PC-9 (cell line): Measurements from ENCODE around the gene KTN1. TPM values are rescaled to one million over a fixed set of nuclear protein-coding genes. Genes with fewer than 3 reads are reported as not detected.

ENCODE experiments used
- BruUV-seq: library from RNA; stranded (reverse); fragments of 400-500 nt; replicated peaks from 2 replicates; lab custom pipeline; 2021; lab: Mats Ljungman, UMichigan
- CTCF ChIA-PET: fragments of 300-600 bp; sonication (Branson Sonifier 250); formaldehyde crosslinking; loops from one replicate; lab custom pipeline; 2022; ENCODE audit warnings: antibody characterized with exemption; lab: Charles Lee
- POLR2A ChIA-PET: fragments of 300-600 bp; sonication (Branson Sonifier 250); formaldehyde crosslinking; loops from one replicate; lab custom pipeline; 2022; ENCODE audit warnings: antibody characterized with exemption; ENCODE audit not compliant: unreplicated experiment; lab: Charles Lee
- DNase-seq, 2 experiments: peaks; one replicate each; pipeline versions ENCODE4 v3.0.0 to v3.0.0-alpha.2; 2015 to 2022; ENCODE audit warnings: mixed read lengths in 1 of 2
- H2AFZ ChIP-seq: fragments of 200-600 bp; sonication (generic); 2 replicates; pipeline ENCODE4 v1.8.1; 2017; ENCODE audit warnings: antibody characterized with exemption
- H3F3A ChIP-seq: fragments of 200-600 bp; sonication (generic); 2 replicates; pipeline ENCODE4 v1.8.1; 2017; ENCODE audit warnings: antibody characterized with exemption, mild to moderate bottlenecking, low read depth; ENCODE audit not compliant: insufficient read depth
- H3K27ac ChIP-seq: fragments of 200-600 bp; sonication (generic); 2 replicates; pipeline ENCODE4 v1.6.1; 2016; ENCODE audit warnings: mixed run types
- H3K27me3 ChIP-seq: fragments of 200-600 bp; sonication (generic); 2 replicates; pipeline ENCODE4 v1.6.1; 2016; ENCODE audit warnings: low read depth, mixed run types; ENCODE audit not compliant: insufficient read depth
- H3K36me3 ChIP-seq: fragments of 200-600 bp; sonication (generic); 2 replicates; pipeline ENCODE4 v1.6.1; 2016; ENCODE audit warnings: low read depth, mixed run types
- H3K4me1 ChIP-seq: fragments of 200-600 bp; sonication (generic); replicated peaks from 2 replicates; pipeline ENCODE4 v1.6.1; 2016; ENCODE audit warnings: mixed run types; ENCODE audit not compliant: insufficient read depth
- H3K4me2 ChIP-seq: fragments of 200-600 bp; sonication (generic); 2 replicates; pipeline ENCODE4 v1.6.1; 2017; ENCODE audit warnings: mixed run types
- H3K4me3 ChIP-seq: fragments of 200-600 bp; sonication (generic); 2 replicates; pipeline ENCODE4 v1.6.1; 2016; ENCODE audit warnings: mixed run types
- H3K79me2 ChIP-seq: fragments of 200-600 bp; sonication (generic); 2 replicates; pipeline ENCODE4 v1.6.1; 2017; ENCODE audit warnings: low read depth, mixed run types
- H3K9me2 ChIP-seq: fragments of 200-600 bp; sonication (generic); 2 replicates; pipeline ENCODE4 v1.8.1; 2017; ENCODE audit warnings: mild to moderate bottlenecking; ENCODE audit not compliant: insufficient read depth
- H3K9me3 ChIP-seq: fragments of 200-600 bp; sonication (generic); 2 replicates; pipeline ENCODE4 v1.8.1; 2016; ENCODE audit warnings: low read depth; ENCODE audit not compliant: insufficient read depth
- H4K20me1 ChIP-seq: fragments of 200-600 bp; sonication (generic); 2 replicates; pipeline ENCODE4 v1.8.1; 2017; ENCODE audit not compliant: insufficient read depth
- EZH2 ChIP-seq: fragments of 200-600 bp; sonication (generic); IDR thresholded peaks from 2 replicates; pipeline ENCODE4 v1.8.0; 2017; ENCODE audit warnings: antibody characterized with exemption, low read depth
- intact Hi-C: fragments of 100-400 bp; cut with micrococcal nuclease; formaldehyde crosslinking; loops from one replicate; pipeline ENCODE4 v1.10.0; 2022; ENCODE audit not compliant: unreplicated experiment
- total RNA-seq: library from RNA; stranded (reverse); gene quantifications from 2 replicates; pipeline ENCODE4 v1.2.3, GENCODE V29; 2021
- TF ChIP-seq, protein P1 (sequence below): fragments of 200-600 bp; sonication (generic); conservative IDR thresholded peaks from 2 replicates; pipeline ENCODE4 v1.6.1; 2017; ENCODE audit warnings: mixed run types, antibody characterized with exemption, mild to moderate bottlenecking, moderate library complexity

KTN1 gene
- total RNA-seq, 1 experiment from 2014 or later = 250 TPM

DNA sequence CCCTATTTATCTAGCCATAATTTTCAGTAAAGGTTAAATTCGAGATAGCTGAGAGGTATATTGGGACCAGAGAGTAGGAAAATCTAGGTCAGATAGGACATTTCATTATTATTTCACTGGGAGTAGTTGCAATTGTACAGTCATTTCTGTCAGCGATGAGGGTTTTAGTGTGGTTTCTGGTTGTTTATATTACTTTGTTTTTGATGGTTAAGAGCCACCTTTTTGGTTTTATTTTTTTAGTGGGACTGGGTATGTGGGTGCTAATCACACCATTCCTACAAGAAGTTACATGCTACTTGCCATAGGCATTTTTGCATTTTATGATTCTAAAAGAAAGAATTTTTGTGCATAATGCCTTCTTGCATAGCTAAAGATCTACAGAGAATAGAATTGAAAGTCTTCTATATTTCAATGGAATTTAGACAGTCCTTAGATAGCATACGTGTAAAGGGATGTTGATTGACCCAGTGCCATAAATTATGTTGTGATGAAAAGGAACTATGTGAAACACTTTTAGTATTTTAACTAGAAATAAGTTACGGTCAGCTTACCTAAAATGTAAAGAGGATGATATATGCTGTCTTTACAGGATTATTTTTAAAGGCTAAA, 85.2 kb downstream of the KTN1 start:
- no peak for DNase-seq
- TF ChIP-seq, protein P1, sequence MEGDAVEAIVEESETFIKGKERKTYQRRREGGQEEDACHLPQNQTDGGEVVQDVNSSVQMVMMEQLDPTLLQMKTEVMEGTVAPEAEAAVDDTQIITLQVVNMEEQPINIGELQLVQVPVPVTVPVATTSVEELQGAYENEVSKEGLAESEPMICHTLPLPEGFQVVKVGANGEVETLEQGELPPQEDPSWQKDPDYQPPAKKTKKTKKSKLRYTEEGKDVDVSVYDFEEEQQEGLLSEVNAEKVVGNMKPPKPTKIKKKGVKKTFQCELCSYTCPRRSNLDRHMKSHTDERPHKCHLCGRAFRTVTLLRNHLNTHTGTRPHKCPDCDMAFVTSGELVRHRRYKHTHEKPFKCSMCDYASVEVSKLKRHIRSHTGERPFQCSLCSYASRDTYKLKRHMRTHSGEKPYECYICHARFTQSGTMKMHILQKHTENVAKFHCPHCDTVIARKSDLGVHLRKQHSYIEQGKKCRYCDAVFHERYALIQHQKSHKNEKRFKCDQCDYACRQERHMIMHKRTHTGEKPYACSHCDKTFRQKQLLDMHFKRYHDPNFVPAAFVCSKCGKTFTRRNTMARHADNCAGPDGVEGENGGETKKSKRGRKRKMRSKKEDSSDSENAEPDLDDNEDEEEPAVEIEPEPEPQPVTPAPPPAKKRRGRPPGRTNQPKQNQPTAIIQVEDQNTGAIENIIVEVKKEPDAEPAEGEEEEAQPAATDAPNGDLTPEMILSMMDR = no peak
- TF ChIP-seq EZH2 = no peak
- Histone ChIP-seq H3K79me2 (no peaks in the 10 kb centered on the region), H3F3A (no peaks in the 10 kb centered on the region; the same call in none of the 2 replicates), H3K36me3 (peaks cover 32% of the 10 kb centered on the region; the same call in 1 of the 2 replicates), H3K4me1 (no peaks in the 10 kb centered on the region), H3K27me3 (no peaks in the 10 kb centered on the region), H3K9me3 (no peaks in the 10 kb centered on the region), H3K9me2 (no peaks in the 10 kb centered on the region), H2AFZ (no peak overlapping the region), H3K4me2 (no peak overlapping the region), H4K20me1 (no peaks in the 10 kb centered on the region), H3K4me3 (no peak overlapping the region), H3K27ac (no peak overlapping the region)
- ChIA-PET CTCF (interaction anchor here (0.9 kb wide), 1 partner anchor 527 kb away, joined by 3 read pairs; no protein-coding TSS in a partner anchor), POLR2A (no interaction called here)
- intact Hi-C loops = loop anchor here (10.0 kb wide), 1 partner anchor 220 kb away; the partner anchor contains the start of gene TBPL2
- no TSS peak for BruUV-seq

DNA sequence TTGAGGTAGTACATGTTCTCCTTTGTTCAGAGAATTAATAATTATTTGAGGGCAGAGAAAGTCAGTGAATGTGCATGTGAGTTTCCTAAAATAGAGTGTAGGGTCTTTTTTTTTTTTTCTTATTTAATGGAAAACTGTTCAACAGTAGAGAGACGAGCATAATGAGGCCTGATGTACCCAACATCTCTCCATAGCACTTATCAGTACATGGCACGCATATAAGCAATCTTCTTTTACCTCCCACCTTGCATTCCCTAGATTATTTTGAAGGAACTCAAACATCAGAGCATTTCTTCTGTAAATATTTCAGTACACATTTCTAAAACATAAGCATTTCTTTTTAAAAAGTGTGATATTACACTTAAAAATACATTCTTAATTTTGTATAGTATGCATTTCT, 87.8 kb downstream of the KTN1 start:
- POLR2A ChIA-PET = no interaction called here
- peaks cover 45% of the 10 kb centered on the region for H3K36me3 ChIP-seq

DNA sequence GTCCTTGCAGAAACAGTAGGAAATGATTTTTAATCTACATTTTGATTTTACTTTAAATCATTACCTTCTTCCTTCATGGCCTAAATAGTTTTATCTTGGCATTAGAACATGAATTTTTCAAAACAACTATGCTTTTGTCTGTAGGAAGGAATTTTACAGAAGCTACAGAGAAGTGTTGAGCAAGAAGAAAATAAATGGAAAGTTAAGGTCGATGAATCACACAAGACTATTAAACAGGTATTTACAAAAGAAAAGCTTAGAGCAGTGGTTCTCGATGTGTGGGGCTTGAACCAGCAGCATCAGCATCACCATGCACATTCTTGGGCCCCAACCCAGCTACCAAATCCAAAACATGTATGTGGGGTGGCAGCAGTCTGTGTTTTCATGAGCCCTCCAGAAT, 91.6 kb downstream of the KTN1 start:
- ChIA-PET POLR2A (no interaction called here), CTCF (interaction anchor here (0.6 kb wide), 1 partner anchor 403 kb away, joined by 4 read pairs; no protein-coding TSS in a partner anchor)
- Histone ChIP-seq H3K9me2 (no peaks in the 10 kb centered on the region), H3K79me2 (no peaks in the 10 kb centered on the region), H3F3A (peaks cover 21% of the 10 kb centered on the region), H4K20me1 (no peaks in the 10 kb centered on the region), H3K9me3 (no peaks in the 10 kb centered on the region), H3K4me3 (no peak overlapping the region), H2AFZ (no peak overlapping the region), H3K27me3 (no peaks in the 10 kb centered on the region), H3K4me1 (no peaks in the 10 kb centered on the region), H3K36me3 (peaks cover 46% of the 10 kb centered on the region), H3K27ac (no peak overlapping the region), H3K4me2 (no peak overlapping the region)
- BruUV-seq = no TSS peak
- no peak for TF ChIP-seq EZH2
- TF ChIP-seq, protein P1 = no peak
- intact Hi-C loops = no loop called here
- DNase-seq = no peak

More for the DNA sequence above, 87.8 kb downstream of the KTN1 start:
- DNase-seq = no peak
- TF ChIP-seq, protein P1 = no peak
- TF ChIP-seq EZH2 = no peak
- Histone ChIP-seq H4K20me1 (no peaks in the 10 kb centered on the region), H3K79me2 (no peaks in the 10 kb centered on the region), H3K4me2 (no peak overlapping the region), H3K27ac (no peak overlapping the region), H3K4me3 (no peak overlapping the region), H2AFZ (no peak overlapping the region), H3K4me1 (no peaks in the 10 kb centered on the region), H3F3A (peaks cover 10% of the 10 kb centered on the region), H3K9me3 (no peaks in the 10 kb centered on the region), H3K9me2 (no peaks in the 10 kb centered on the region), H3K27me3 (no peaks in the 10 kb centered on the region)
- intact Hi-C loops = loop anchor here (10.0 kb wide), 1 partner anchor 223 kb away; the partner anchor contains the start of gene TBPL2
- CTCF ChIA-PET = no interaction called here
- BruUV-seq = no TSS peak
